ENCODE results near the gene CUX1.

CUX1 gene

GRCh38 chr7:101937717-101938514 is 120.5 kb downstream of the CUX1 start:
- no peak overlapping the region for H3K4me3 ChIP-seq (ENCODE audit: low read depth, low read length)
- no peak for TF ChIP-seq CTCF (IDR thresholded peaks at IDR 0.05; ENCODE audit: borderline replicate concordance, insufficient read depth, low read depth, low read length)

GRCh38 chr7:101939136-101939695 is 121.8 kb downstream of the CUX1 start:
- H3K4me3 ChIP-seq (ENCODE audit: low read depth, low read length) = no peak overlapping the region
- no peak for TF ChIP-seq CTCF (IDR thresholded peaks at IDR 0.05; ENCODE audit: borderline replicate concordance, insufficient read depth, low read depth, low read length)

- TF ChIP-seq CTCF (IDR thresholded peaks at IDR 0.05; ENCODE audit: borderline replicate concordance, insufficient read depth, low read depth, low read length) = no peak
- no peak overlapping the region for H3K4me3 ChIP-seq (ENCODE audit: low read depth, low read length)
Measured at GRCh38 chr7:101940151-101940550, 122.7 kb downstream of the CUX1 start.

- no peak for TF ChIP-seq CTCF (IDR thresholded peaks at IDR 0.05; ENCODE audit: borderline replicate concordance, insufficient read depth, low read depth, low read length)
- H3K4me3 ChIP-seq (ENCODE audit: low read depth, low read length) = no peak overlapping the region
Measured at GRCh38 chr7:101940830-101941229, 123.4 kb downstream of the CUX1 start.

GRCh38 chr7:101941481-101942383 is 124.3 kb downstream of the CUX1 start:
- H3K4me3 ChIP-seq (ENCODE audit: low read depth, low read length) = no peak overlapping the region
- TF ChIP-seq CTCF (IDR thresholded peaks at IDR 0.05; ENCODE audit: borderline replicate concordance, insufficient read depth, low read depth, low read length) = no peak

GRCh38 chr7:101942603-101943210 is 125.3 kb downstream of the CUX1 start:
- TF ChIP-seq CTCF (IDR thresholded peaks at IDR 0.05; ENCODE audit: borderline replicate concordance, insufficient read depth, low read depth, low read length) = no peak
- H3K4me3 ChIP-seq (ENCODE audit: low read depth, low read length) = no peak overlapping the region
